Endothelial cell of umbilical vein (primary cell): ENCODE measurements around the gene TIMD4. TPM values are rescaled to one million over a fixed set of nuclear protein-coding genes. Genes with fewer than 3 reads are reported as not detected.

ENCODE experiments used
- BruUV-seq: library from RNA; stranded (reverse); fragments of 400-500 nt; replicated peaks from 2 replicates; lab custom pipeline; 2021; lab: Mats Ljungman, UMichigan
- CTCF ChIA-PET: fragments of 300-600, 350-600 bp; sonication (Branson Sonifier 250); formaldehyde crosslinking; loops from one replicate; lab custom pipeline; 2021; ENCODE audit warnings: antibody characterized with exemption, inconsistent platforms; lab: Charles Lee
- POLR2A ChIA-PET: fragments of 300-600, 350-600 bp; sonication (Branson Sonifier 250); formaldehyde crosslinking; loops from one replicate; lab custom pipeline; 2021; ENCODE audit warnings: antibody characterized with exemption, inconsistent platforms; lab: Charles Lee
- DNase-seq: peaks from one replicate; pipeline ENCODE4 v3.0.0-alpha.2; 2011; ENCODE audit warnings: low read depth, low spot score
- FAIRE-seq: peaks from 2 replicates; lab custom pipeline; 2011; peaks lifted over from hg19 to GRCh38; lab: Jason Lieb, UNC
- H2AFZ ChIP-seq: 2 replicates; pipeline ENCODE4 v1.6.0; 2012; ENCODE audit warnings: low read depth, low read length, control low read depth, inconsistent platforms
- H3K27ac ChIP-seq: 2 replicates; pipeline ENCODE4 v1.5.1; 2011; ENCODE audit warnings: low read depth, mild to moderate bottlenecking, control low read depth, low read length, moderate library complexity; ENCODE audit not compliant: insufficient read depth
- H3K27me3 ChIP-seq, 2 experiments: 2 replicates each; pipeline versions ENCODE4 v1.6.0 to v1.6.1; 2011; ENCODE audit warnings: low read length in 2 of 2, mixed read lengths in 1 of 2; ENCODE audit not compliant: control insufficient read depth in 2 of 2, insufficient read depth in 2 of 2
- H3K36me3 ChIP-seq, 2 experiments: 2 replicates in 1 of 2; 3 replicates in 1 of 2; pipeline ENCODE4 v1.5.1; 2011; ENCODE audit warnings: low read length in 2 of 2, mild to moderate bottlenecking in 1 of 2, moderate library complexity in 1 of 2; ENCODE audit not compliant: control insufficient read depth in 2 of 2, insufficient read depth in 2 of 2; ENCODE audit errors: extremely low read depth in 1 of 2
- H3K4me1 ChIP-seq: 3 replicates; pipeline ENCODE4 v1.5.1; 2011; ENCODE audit warnings: mild to moderate bottlenecking, low read length; ENCODE audit not compliant: control insufficient read depth, insufficient read depth; ENCODE audit errors: extremely low read depth
- H3K4me2 ChIP-seq: 2 replicates; pipeline ENCODE4 v1.6.1; 2011; ENCODE audit warnings: low read length, control low read depth, mixed read lengths; ENCODE audit not compliant: insufficient read depth
- H3K4me3 ChIP-seq, 3 experiments: fragments of 200-600 bp in 1 of 3; sonication (generic), shearing (Covaris generic) in 1 of 3; replicated peaks in 1 of 3; 2 replicates each; pipeline ENCODE4 v1.5.1; 2011 to 2016; ENCODE audit warnings: control low read depth in 3 of 3, low read length in 3 of 3, mild to moderate bottlenecking in 2 of 3, inconsistent platforms in 1 of 3, low read depth in 1 of 3, moderate library complexity in 1 of 3; ENCODE audit not compliant: insufficient read depth in 1 of 3
- H3K79me2 ChIP-seq: 2 replicates; pipeline ENCODE4 v1.6.0; 2012; ENCODE audit warnings: low read length, inconsistent platforms; ENCODE audit not compliant: control insufficient read depth, insufficient read depth
- H3K9ac ChIP-seq: replicated peaks from 2 replicates; pipeline ENCODE3; 2011; ENCODE audit warnings: low read length, control low read depth; ENCODE audit not compliant: insufficient read depth; ENCODE audit errors: extremely low read depth
- H3K9me1 ChIP-seq: replicated peaks from 3 replicates; pipeline ENCODE4 v1.6.0; 2011; ENCODE audit warnings: mild to moderate bottlenecking, low read length; ENCODE audit not compliant: control insufficient read depth, insufficient read depth; ENCODE audit errors: extremely low read depth
- H3K9me3 ChIP-seq: replicated peaks from 2 replicates; pipeline ENCODE4 v1.5.1; 2012; ENCODE audit warnings: low read length, inconsistent platforms; ENCODE audit not compliant: control insufficient read depth, insufficient read depth
- H4K20me1 ChIP-seq: replicated peaks from 2 replicates; pipeline ENCODE3; 2011; ENCODE audit warnings: mild to moderate bottlenecking, low read length; ENCODE audit not compliant: control insufficient read depth, insufficient read depth; ENCODE audit errors: extremely low read depth
- EZH2 ChIP-seq: IDR thresholded peaks from 2 replicates; pipeline ENCODE4 v1.6.1; 2012; ENCODE audit warnings: borderline replicate concordance, low read depth, mild to moderate bottlenecking, moderate library complexity, low read length, inconsistent platforms; ENCODE audit not compliant: severe bottlenecking
- FOS ChIP-seq: IDR thresholded peaks from 2 replicates; pipeline ENCODE4 v1.6.1; 2011; ENCODE audit warnings: mild to moderate bottlenecking, low read length, moderate library complexity, borderline replicate concordance; ENCODE audit not compliant: insufficient read depth
- GATA2 ChIP-seq: IDR thresholded peaks from 2 replicates; pipeline ENCODE4 v1.7.0; 2011; ENCODE audit warnings: low read depth, mild to moderate bottlenecking, moderate library complexity, mixed read lengths, low read length; ENCODE audit not compliant: insufficient read length, insufficient read depth
- JUN ChIP-seq: IDR thresholded peaks from 2 replicates; pipeline ENCODE4 v1.6.1; 2011; ENCODE audit warnings: borderline replicate concordance, low read depth; ENCODE audit not compliant: insufficient read length, insufficient read depth
- MYC ChIP-seq: IDR thresholded peaks from one replicate; pipeline ENCODE4 v1.6.1; 2011; ENCODE audit warnings: mild to moderate bottlenecking, low read depth, low read length
- POLR2A ChIP-seq: IDR thresholded peaks from 2 replicates; pipeline ENCODE4 v1.6.1; 2012; ENCODE audit warnings: low read depth, mild to moderate bottlenecking, control low read depth, low read length
- POLR2AphosphoS5 ChIP-seq: IDR thresholded peaks from 2 replicates; pipeline ENCODE4 v1.6.1; 2012; ENCODE audit warnings: low read depth, mild to moderate bottlenecking, control low read depth, low read length, moderate library complexity; ENCODE audit not compliant: insufficient read depth
- dilution Hi-C: fragments of 300-500 bp; cut with MboI; formaldehyde crosslinking; loops from one replicate; pipeline ENCODE4 v1.15.0; 2019; ENCODE audit warnings: low sequenced_read_pairs; ENCODE audit not compliant: extremely low pct_ligation_motif_present
- intact Hi-C: fragments of 100-400 bp; cut with micrococcal nuclease; formaldehyde crosslinking; loops from one replicate; pipeline ENCODE4 v1.10.0; 2022
- polyA plus RNA-seq, 4 experiments: library from polyadenylated mRNA; depleted of rRNA in 3 of 4; stranded (reverse) in 3 of 4; unstranded in 1 of 4; fragments of >200 nt; gene quantifications; 2 replicates each; pipeline versions ENCODE4 v1.2.1 to v1.2.3, GENCODE V29; 2011 to 2012; ENCODE audit warnings: missing spikeins in 1 of 4
- total RNA-seq: library from RNA; stranded (reverse); gene quantifications from 2 replicates; pipeline ENCODE4 v1.2.3, GENCODE V29; 2021
- TF ChIP-seq, protein P1 (sequence below): IDR thresholded peaks from 2 replicates; pipeline ENCODE4 v1.6.1; 2011; ENCODE audit not compliant: insufficient read depth, insufficient read length
- TF ChIP-seq, protein P2 (sequence below), 2 donors: IDR thresholded peaks; 1 replicate in 1 of 2; 2 replicates in 1 of 2; pipeline ENCODE4 v1.5.1; 2011; ENCODE audit warnings: low read length in 2 of 2, mild to moderate bottlenecking in 2 of 2, moderate library complexity in 2 of 2, control low read depth in 1 of 2, inconsistent platforms in 1 of 2, low read depth in 1 of 2; ENCODE audit not compliant: insufficient read depth in 1 of 2; ENCODE audit errors: extremely low read depth in 1 of 2

Gene TIMD4
- total and polyA plus RNA-seq, 2 donors (not counting 3 experiments of a cell fraction or from before 2014, with no cell fraction given) = not detected

DNA sequence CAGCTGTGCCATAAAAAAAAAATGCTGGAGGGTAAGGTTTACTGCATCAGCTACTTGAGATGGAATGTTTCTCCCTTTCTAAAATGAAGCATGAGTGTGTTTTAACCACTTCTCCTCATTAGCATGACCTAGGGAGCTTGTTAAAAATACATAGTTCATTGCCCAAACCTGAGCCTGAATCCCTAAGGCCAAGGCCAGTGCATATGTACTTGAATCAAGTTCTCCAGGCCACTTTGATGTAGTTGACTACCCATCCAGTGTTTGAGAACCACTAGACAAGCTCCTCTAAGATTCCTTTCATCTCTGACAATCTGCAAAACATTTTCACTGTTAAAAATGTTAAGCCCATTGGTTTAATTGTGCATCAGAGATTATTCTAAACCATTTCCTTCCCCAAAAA is 6.7 kb downstream of the TIMD4 start:
- no TSS peak for BruUV-seq
- no peak overlapping the region for H3K27ac ChIP-seq
- no peak for DNase-seq
- ChIA-PET POLR2A (no interaction called here), CTCF (no interaction called here)
- H3K4me1 ChIP-seq = no peaks in the 10 kb centered on the region
- intact Hi-C loops = no loop called here
- H4K20me1 ChIP-seq = no peaks in the 10 kb centered on the region
- H3K9ac ChIP-seq = no peak overlapping the region
- no peak for TF ChIP-seq EZH2
- no peak for TF ChIP-seq MYC
- TF ChIP-seq, protein P1, sequence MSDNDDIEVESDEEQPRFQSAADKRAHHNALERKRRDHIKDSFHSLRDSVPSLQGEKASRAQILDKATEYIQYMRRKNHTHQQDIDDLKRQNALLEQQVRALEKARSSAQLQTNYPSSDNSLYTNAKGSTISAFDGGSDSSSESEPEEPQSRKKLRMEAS = no peak
- TF ChIP-seq FOS = no peak
- TF ChIP-seq POLR2AphosphoS5 = no peak
- no peak for TF ChIP-seq GATA2
- H3K4me3 ChIP-seq = no peak overlapping the region
- H3K4me2 ChIP-seq = no peak overlapping the region
- H3K27me3 ChIP-seq = no peaks in the 10 kb centered on the region
- H3K79me2 ChIP-seq = no peaks in the 10 kb centered on the region
- no peak overlapping the region for H2AFZ ChIP-seq
- dilution Hi-C loops = no loop called here
- no peaks in the 10 kb centered on the region for H3K9me1 ChIP-seq
- H3K36me3 ChIP-seq = no peaks in the 10 kb centered on the region
- FAIRE-seq = no peak
- H3K9me3 ChIP-seq = peaks cover 7% of the 10 kb centered on the region

DNA sequence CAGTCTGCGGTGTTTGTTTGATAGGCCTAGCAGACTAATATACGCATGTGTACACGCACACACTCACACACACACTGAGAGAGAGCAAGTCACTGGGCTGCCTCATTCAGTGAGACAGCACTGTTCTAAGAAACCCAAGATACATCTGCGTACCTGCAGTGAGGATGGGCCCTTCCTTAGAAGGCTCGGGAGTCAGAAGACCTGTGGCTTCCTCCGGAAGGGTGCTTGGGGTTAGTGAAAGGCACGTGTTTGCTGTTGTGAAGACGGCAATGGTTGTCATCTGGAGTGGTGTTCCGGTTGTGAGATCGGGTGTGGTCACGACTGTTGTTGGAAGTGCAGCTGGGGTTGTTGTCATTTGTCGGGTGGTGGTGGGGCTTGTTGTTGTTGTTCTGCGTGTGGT is 11.7 kb downstream of the TIMD4 start:
- Histone ChIP-seq H3K4me3 (no peak overlapping the region), H3K9me1 (no peaks in the 10 kb centered on the region), H3K9ac (no peak overlapping the region), H3K27ac (no peak overlapping the region), H3K36me3 (no peaks in the 10 kb centered on the region), H3K79me2 (no peaks in the 10 kb centered on the region), H2AFZ (no peak overlapping the region), H3K9me3 (peaks cover 7% of the 10 kb centered on the region), H3K4me2 (no peak overlapping the region), H3K27me3 (no peaks in the 10 kb centered on the region), H3K4me1 (no peaks in the 10 kb centered on the region), H4K20me1 (no peaks in the 10 kb centered on the region)
- dilution Hi-C loops = no loop called here
- TF ChIP-seq, protein P1 = no peak
- TF ChIP-seq, protein P2, sequence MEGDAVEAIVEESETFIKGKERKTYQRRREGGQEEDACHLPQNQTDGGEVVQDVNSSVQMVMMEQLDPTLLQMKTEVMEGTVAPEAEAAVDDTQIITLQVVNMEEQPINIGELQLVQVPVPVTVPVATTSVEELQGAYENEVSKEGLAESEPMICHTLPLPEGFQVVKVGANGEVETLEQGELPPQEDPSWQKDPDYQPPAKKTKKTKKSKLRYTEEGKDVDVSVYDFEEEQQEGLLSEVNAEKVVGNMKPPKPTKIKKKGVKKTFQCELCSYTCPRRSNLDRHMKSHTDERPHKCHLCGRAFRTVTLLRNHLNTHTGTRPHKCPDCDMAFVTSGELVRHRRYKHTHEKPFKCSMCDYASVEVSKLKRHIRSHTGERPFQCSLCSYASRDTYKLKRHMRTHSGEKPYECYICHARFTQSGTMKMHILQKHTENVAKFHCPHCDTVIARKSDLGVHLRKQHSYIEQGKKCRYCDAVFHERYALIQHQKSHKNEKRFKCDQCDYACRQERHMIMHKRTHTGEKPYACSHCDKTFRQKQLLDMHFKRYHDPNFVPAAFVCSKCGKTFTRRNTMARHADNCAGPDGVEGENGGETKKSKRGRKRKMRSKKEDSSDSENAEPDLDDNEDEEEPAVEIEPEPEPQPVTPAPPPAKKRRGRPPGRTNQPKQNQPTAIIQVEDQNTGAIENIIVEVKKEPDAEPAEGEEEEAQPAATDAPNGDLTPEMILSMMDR (IDR thresholded peaks at IDR 0.05; ENCODE audit: extremely low read depth in 1 of 2, insufficient read depth in 1 of 2, low read depth in 1 of 2, low read length in 2 of 2) = no peak
- TF ChIP-seq MYC = no peak
- TF ChIP-seq FOS = no peak
- no peak for TF ChIP-seq JUN
- TF ChIP-seq POLR2AphosphoS5 = no peak
- TF ChIP-seq GATA2 = no peak
- TF ChIP-seq EZH2 = no peak
- TF ChIP-seq POLR2A = no peak
- intact Hi-C loops = no loop called here
- ChIA-PET POLR2A (no interaction called here), CTCF (no interaction called here)
- BruUV-seq = no TSS peak
- DNase-seq (no peak), FAIRE-seq (no peak)
